ENCODE results near the gene ADORA2B. TPM values are rescaled to one million over a fixed set of nuclear protein-coding genes. Genes with fewer than 3 reads are reported as not detected.
A peak's percentile ranks its signal among the peaks of the same experiment; 100 is the strongest.

Gene ADORA2B
- total RNA-seq, 1 donor from 2014 or later = 0.48 TPM

DNA sequence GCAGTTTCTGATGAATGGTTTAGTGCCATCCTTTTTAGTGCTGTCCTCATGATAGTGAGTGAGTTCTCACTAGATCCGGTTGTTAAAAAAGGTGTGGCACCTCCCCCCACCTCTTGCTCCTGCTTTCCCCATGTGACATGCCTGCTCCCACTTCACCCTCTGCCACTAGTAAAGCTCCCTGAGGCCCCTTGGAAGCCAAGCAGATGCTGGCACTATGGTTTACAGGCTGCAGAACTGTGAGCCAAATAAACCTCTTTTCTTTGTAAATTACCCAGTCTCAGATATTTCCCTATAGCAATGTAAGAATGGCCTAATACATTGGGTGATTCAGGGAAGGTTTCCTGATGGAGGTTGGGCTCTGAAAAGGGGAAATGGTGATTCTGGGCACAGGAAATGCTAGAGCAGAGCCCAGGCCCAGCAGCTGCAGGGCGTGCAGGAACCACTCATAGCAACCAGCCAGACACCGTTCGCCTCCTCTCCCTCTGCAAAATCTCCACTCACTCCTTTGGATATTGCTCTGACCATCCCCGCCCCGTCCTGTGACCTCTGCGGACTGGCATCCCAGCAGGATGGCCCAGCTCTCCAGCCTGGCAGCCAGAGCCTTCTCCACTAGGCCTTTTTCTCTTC, 2.6 kb upstream of the ADORA2B start:
- Mint-ChIP-seq H3K4me1 (ENCODE audit: low read depth) (peaks cover 5% of the 10 kb centered on the region), H3K27me3 (peaks cover 49% of the 10 kb centered on the region), H3K27ac (no peak overlapping the region), H3K4me3 (ENCODE audit: low read depth) (no peak overlapping the region), H3K36me3 (ENCODE audit: insufficient read depth) (no peaks in the 10 kb centered on the region), H3K9me3 (ENCODE audit: low read depth) (no peaks in the 10 kb centered on the region)
- TF ChIP-seq, protein P1, sequence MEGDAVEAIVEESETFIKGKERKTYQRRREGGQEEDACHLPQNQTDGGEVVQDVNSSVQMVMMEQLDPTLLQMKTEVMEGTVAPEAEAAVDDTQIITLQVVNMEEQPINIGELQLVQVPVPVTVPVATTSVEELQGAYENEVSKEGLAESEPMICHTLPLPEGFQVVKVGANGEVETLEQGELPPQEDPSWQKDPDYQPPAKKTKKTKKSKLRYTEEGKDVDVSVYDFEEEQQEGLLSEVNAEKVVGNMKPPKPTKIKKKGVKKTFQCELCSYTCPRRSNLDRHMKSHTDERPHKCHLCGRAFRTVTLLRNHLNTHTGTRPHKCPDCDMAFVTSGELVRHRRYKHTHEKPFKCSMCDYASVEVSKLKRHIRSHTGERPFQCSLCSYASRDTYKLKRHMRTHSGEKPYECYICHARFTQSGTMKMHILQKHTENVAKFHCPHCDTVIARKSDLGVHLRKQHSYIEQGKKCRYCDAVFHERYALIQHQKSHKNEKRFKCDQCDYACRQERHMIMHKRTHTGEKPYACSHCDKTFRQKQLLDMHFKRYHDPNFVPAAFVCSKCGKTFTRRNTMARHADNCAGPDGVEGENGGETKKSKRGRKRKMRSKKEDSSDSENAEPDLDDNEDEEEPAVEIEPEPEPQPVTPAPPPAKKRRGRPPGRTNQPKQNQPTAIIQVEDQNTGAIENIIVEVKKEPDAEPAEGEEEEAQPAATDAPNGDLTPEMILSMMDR (IDR thresholded peaks at IDR 0.05; ENCODE audit: unreplicated experiment) = no peak
- no peak for DNase-seq (ENCODE audit: low spot score, unreplicated experiment)

DNA sequence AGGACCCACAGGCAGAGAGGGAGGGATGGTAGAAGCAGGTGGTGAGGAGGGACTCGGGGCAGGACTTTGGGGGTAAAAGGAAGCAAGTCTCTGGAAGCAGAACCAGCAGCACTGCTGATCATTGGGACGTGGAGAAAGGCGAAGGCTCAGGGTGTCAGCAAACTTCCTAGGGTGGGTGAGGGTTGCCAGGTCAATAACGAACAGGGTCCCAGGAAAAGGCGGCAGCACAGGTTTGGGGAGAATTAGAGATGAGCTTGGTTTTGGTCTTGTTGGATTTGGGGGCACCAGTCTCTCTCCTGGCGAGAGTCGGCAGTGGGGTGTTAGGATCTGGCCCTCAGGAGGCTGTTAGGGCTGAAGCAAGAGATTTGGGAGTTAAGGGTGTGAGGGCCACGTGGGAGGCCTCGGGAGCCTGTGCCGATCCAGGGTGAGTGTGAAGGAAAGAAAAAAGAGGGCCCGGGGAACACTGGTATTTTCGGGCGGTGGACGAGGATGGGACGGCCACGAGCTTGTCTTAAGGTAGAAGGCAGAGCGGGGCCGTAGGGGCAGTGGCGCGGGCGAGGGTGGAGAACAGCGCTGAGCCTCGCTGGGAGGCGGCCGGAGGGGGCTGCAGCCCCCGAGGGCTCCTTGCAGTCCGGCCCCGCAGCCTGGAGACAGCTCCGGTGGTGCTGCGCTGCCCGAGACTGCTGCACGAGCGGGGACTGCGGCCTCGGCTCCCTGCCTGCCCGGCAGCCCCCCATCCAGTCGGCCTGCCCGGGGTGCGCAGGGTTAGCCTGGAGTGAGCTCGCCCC, 765 bp upstream of the ADORA2B start:
- TF ChIP-seq, protein P1 (IDR thresholded peaks at IDR 0.05; ENCODE audit: unreplicated experiment) = no peak
- Mint-ChIP-seq H3K4me3 (ENCODE audit: low read depth) (peak overlapping the region; percentile 73), H3K4me1 (ENCODE audit: low read depth) (peaks cover 5% of the 10 kb centered on the region), H3K36me3 (ENCODE audit: insufficient read depth) (no peaks in the 10 kb centered on the region), H3K9me3 (ENCODE audit: low read depth) (no peaks in the 10 kb centered on the region), H3K27ac (peak overlapping the region; percentile 86), H3K27me3 (peaks cover 56% of the 10 kb centered on the region)
- DNase-seq (ENCODE audit: low spot score, unreplicated experiment) = no peak

DNA sequence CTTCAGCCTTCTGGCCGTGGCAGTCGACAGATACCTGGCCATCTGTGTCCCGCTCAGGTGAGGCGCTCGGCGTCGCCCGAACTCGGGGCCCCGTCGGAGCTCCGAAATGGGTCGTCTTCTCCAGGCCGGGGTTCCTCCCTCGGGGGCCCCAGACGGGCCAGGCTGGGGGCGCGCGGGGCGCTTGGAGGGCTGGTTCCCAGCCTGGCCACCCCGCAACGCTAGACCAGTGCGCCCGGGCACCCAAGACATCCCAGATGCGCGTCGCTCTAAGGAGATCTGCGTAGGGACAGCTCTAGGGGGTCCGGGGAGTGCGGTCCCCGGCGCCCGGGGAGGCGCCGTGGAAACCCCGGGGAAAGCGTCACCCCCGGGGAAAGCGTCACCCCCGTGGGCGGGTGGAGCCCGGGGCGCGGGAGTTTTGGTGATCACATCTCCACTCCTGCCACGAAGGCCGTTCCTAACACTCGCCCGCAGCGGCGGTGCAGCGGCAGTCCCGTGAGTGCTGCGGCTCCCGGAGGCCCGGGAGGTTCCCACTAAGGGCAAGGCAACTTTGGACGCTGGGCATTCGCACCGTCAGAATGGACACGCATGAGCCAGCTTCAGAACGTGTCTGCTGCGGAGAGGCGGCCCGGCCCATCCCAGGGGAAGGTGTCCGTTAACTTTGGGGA, 729 bp downstream of the ADORA2B start:
- H3K4me3 Mint-ChIP-seq (ENCODE audit: low read depth) = peak overlapping the region; percentile 66
- peaks cover 61% of the 10 kb centered on the region for H3K27me3 Mint-ChIP-seq
- no peak overlapping the region for H3K27ac Mint-ChIP-seq
- no peak for DNase-seq (ENCODE audit: low spot score, unreplicated experiment)
- TF ChIP-seq, protein P1 (IDR thresholded peaks at IDR 0.05; ENCODE audit: unreplicated experiment) = no peak
- no peaks in the 10 kb centered on the region for H3K9me3 Mint-ChIP-seq (ENCODE audit: low read depth)
- peaks cover 5% of the 10 kb centered on the region for H3K4me1 Mint-ChIP-seq (ENCODE audit: low read depth)
- H3K36me3 Mint-ChIP-seq (ENCODE audit: insufficient read depth) = no peaks in the 10 kb centered on the region

DNA sequence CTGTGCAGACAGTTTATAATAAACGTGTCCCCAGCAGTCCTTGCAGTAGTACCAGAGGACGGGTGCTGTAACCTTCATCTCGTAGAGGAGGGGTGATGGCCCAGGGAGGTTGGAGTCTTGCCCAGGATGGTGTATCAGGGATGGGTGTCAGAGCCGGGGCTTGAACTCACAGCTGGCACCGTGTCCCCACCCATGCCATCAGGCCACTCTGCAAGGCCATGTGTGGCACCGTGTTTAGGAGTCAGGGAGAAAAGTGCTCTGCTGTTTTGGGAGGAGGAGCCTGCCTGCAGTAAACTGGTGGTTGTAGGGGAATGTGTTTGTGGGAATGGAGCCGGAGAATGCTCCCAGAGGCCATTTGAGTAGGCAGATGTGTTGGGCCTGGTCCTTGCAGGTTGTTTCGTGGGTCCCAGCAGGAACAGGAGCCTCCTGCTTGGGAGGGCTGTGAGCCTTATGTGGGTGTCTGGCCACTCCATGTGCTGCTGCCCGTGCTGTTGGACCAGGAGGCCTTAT, 1.7 kb downstream of the ADORA2B start:
- no peaks in the 10 kb centered on the region for H3K36me3 Mint-ChIP-seq (ENCODE audit: insufficient read depth)
- H3K9me3 Mint-ChIP-seq (ENCODE audit: low read depth) = no peaks in the 10 kb centered on the region
- DNase-seq (ENCODE audit: low spot score, unreplicated experiment) = no peak
- H3K27ac Mint-ChIP-seq = no peak overlapping the region
- H3K4me3 Mint-ChIP-seq (ENCODE audit: low read depth) = no peak overlapping the region
- H3K4me1 Mint-ChIP-seq (ENCODE audit: low read depth) = peaks cover 5% of the 10 kb centered on the region
- TF ChIP-seq, protein P1 (IDR thresholded peaks at IDR 0.05; ENCODE audit: unreplicated experiment) = no peak
- peaks cover 60% of the 10 kb centered on the region for H3K27me3 Mint-ChIP-seq

DNA sequence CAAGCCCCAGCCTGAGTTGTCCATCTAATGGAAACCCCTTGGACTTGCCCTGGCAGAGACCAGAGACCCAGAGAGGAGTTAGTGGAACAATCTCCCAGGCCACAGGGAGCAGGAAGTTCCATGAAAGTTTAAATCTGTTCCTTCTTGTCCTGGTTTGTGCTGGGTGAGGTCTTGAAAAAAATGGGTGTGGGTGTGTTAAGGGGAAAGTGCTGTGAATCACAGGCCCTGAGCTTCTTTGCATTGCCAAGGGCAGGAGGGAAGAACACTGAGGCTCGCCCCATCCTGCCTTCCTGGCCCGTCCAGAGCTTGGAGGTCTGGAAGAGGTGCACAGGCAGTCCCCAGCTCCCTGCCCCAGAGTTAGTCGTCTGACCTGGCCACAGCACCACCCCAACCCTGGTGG, 2.3 kb downstream of the ADORA2B start:
- DNase-seq (ENCODE audit: low spot score, unreplicated experiment) = no peak
- H3K4me3 Mint-ChIP-seq (ENCODE audit: low read depth) = no peak overlapping the region
- no peak overlapping the region for H3K27ac Mint-ChIP-seq

More for the DNA sequence above, 2.3 kb downstream of the ADORA2B start:
- H3K9me3 Mint-ChIP-seq (ENCODE audit: low read depth) = no peaks in the 10 kb centered on the region
- no peaks in the 10 kb centered on the region for H3K36me3 Mint-ChIP-seq (ENCODE audit: insufficient read depth)
- H3K4me1 Mint-ChIP-seq (ENCODE audit: low read depth) = peaks cover 5% of the 10 kb centered on the region
- peaks cover 57% of the 10 kb centered on the region for H3K27me3 Mint-ChIP-seq
- TF ChIP-seq, protein P1 (IDR thresholded peaks at IDR 0.05; ENCODE audit: unreplicated experiment) = no peak
